Hematopoietic multipotent progenitor cell treated with erythropoietin and hydrocortisone succinate and interleukin-3 and kit ligand, for 4 days (in vitro differentiated cells): ENCODE measurements around the gene OR56A1.

Source experiments
- DNase-seq: peaks from one replicate; pipeline ENCODE4 v3.0.0-alpha.2; 2015

OR56A1 gene

DNA sequence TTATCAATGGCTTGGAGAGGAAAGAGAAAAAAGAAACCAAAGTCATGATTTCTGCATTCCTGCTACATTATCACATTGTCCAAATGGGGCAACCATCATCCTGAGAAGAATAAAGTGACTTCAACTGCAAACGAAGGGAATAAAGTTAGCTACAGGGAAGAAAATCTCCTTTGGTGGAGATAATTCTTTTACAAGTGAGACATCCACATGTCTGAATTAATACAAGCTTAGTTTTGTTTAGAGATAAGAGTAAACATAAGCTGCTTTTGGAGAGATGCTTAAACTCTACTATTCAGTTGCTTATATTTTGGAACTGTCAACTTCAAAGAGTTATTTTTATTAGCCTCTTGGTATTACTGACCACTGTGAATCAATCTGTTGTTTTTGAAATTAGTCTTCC is 43.7 kb downstream of the OR56A1 start, which contains the start of gene OR52L1:
OR52L1 (minus strand) TSS at position 101 of the 400 bp plus-strand sequence; CDS start at position 46, 55 bp downstream.
- no peak for DNase-seq

DNA sequence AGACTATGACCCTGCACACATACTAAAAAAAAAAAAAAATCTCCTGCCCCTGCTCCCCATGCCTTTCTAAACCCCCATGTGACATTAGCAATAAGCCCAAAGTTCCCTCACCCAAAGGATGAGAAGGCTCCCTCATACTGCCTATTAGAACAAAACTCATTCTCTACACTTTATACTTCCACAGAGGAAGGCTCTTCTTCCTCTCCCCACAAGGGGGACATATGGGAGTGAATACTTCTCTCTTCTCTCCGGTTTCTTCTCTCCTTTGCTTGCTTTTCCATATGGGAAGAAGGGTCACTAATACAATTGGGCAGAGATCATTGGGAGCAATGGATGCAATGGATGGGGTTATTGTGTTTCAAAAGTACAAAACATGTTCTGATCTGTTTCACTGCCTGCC is 47.1 kb downstream of the OR56A1 start:
- DNase-seq: no peak

DNA sequence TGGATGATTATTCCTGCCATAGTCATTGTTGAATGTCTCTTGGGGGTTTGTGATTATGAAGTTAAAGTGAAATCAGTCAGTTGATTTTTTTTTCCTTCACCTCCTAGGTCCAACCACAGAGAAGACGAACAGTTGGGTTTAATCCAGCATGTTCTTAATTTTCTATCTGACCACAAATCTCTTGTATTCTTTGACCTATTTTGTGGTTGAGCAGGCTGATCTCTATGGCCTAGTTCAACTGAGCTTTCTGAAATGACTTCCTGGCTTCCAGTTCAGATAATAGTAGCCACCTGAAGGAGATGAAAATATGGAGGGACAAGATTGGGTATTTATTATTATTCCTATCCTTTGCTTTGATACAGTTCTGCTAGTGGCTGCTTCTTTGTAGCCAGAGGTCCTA is 57.0 kb downstream of the OR56A1 start:
- peak; percentile 3 for DNase-seq
